Inferior parietal cortex (tissue), 1 donor: ENCODE results near the gene FOXK2.
"Not testable (repeated sequence)": the region's sequence is repeated elsewhere in the genome, so short reads cannot be mapped to it uniquely, and the experiment has no call there.

Experiments used
- DNase-seq: peaks from one replicate; pipeline ENCODE4 v3.0.0-alpha.2; 2016; ENCODE audit errors: extremely low spot score

Gene FOXK2

DNA sequence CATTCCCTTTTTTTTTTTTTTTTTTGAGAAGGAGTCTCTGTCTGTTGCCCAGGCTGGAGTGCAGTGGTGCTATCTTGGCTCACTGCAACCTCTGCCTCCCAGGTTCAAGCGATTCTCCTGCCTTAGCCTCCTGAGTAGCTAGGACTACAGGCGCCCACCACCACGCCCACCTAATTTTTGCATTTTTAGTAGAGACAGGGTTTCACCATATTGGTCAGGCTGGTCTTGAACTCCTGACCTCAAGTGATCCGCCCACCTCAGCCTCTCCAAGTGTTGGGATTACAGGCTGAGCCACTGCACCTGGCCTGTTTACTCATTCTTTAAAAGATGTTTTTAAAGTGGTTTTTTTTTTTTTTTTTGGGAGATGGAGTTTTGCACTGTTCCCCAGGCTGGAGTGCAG lies 44.2 kb downstream of the FOXK2 start:
- DNase-seq, result not testable (repeated sequence)

DNA sequence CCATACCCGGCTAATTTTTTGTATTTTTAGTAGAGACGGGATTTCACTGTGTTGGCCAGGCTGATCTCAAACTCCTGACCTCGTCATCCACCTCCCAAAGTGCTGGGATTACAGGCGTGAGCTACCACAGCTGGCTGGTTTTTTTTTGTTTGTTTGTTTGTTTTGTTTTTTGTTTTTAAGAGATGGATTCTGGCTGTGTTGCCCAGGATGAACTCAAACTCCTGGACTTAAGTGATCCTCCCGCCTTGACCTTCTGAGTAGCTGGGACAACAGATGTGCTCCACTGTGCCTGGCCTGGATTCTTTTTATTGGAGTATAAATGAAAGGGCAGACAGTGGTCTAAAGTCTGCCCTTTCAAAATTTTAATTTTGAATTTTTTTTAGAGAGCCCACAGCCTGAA lies 44.7 kb downstream of the FOXK2 start:
- no peak for DNase-seq

DNA sequence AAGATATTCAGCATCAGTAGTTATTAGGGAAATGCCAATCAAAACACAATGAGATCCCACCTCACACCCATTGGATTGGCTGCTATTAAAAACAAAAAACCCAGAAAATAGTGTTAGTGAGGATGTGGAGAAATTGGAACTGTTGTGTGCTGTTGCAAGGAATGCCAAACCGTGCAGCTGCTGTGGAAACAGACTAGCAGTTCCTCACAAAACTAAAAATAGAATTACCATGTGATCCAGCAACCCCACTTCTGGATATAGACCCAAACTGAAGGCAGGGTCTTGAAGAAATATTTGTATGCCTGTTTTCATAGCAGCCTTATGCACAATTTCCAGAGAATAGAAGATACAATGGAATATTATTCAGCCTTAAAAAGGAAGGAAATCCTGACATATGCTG lies 46.0 kb downstream of the FOXK2 start:
- DNase-seq, result no peak

DNA sequence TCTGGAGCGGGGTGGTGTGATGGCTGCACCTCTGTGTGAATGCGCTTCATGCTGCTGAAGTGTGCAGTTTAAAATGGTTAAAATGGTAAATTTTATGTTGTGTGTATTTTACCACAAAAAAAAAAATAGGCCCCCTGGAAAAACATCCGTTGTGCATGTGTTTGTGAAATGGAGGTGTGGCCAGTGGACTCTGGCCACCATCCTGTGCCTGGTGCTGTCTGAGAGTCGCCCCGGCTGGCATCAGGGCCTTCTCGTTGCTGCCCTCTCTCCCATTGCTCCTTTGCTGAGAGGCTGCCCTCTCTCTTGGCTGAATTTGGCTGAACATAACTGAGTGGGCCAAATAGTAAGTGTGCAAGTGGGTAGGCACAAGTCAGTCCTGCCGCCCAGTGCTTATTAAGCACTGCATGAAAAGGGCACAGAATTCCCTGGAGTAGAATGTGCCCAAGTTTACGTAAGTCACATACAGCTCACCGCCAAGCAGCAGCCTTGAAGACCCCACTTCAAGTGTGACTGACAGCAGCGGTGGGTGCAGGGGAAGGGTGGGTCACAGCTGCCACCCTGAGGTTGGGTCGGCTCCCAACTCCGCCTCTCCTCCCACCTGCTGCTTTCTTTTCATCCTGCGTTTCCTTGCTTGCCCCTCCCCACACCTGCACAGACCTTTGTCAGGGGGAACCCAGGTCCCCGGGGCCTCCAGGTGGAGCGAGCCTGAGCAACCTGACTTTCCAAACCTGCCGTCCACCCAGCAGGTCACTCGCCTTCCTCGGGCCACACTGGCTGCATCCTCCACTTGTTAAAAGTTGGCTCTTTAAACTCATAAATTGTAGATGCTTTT lies 46.8 kb downstream of the FOXK2 start:
- DNase-seq, result no peak

DNA sequence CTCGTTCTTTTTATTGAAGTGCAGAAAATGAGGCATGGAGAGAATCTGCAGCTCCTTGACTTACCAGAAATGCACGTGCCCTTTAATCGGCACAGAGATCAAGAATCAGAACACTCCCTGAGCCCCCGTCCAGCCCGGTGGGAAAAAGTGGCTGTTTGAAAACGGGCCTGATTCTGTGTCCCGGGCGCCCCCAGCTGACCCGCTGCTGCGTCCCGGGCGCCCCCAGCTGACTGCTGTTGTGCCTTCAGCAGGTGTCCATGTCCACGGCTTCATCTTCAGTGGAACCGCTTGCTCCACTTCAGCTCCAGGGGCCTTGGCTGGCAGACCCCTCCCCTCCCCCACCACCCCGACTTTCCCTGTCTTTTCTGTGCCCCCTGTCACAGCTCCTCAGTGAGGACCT lies 47.8 kb downstream of the FOXK2 start:
- DNase-seq, result no peak

DNA sequence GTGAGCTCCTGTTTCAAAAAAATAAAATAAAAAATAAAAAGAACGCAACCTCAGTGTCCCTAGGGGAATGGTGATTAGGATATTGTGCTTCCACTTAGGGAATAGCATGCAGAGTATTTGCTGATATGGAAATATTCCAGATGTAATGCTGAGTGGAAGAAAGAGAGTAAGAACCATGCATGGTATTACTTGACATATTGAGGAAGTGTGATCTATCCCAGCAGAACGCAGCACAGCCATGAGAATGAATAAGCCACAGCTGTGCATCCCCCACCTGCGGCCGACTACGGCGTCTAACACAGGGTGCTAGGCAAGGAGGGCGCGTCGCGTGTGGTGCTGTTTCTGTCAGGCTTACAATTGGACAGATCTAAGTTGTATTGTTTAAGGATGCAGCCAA lies 49.5 kb downstream of the FOXK2 start:
- DNase-seq, result no peak

DNA sequence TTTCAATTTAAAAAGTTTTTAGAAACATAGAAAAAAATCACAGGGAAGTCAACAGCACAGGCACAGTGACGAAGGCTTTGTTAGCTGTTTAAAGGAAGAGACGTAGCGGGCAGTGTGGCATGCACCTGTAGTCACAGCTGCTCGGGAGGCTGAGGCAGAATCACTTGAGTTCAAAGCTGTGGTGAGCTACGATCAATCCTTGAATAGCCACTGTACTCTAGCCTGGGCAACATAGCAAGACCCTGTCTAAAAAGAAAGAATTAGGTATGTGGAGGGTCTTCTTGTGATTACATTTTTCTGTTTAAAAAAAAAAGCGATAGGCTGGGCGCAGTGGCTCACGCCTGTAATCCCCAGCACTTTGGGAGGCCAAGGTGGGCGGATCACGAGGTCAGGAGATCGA lies 50.1 kb downstream of the FOXK2 start:
- DNase-seq, result no peak

DNA sequence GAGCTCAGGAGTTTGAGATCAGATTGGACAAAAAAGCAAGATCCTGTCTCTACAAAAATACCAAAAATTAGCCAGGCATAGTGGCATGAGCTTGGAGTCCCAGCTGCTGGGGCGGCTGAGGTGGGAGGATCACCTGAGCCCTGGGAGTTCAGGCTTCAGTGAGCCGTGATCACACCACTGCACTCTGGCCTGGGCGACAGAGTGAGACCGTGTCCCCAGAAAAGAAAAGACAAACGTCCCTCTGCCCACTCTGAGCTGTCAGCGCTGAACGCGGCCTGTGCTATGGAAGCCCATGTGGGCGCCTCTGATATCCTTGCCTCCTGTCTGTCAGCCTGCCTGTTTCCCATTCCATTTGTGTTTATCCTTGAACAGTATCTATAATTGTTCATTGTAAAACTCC lies 50.7 kb downstream of the FOXK2 start:
- no peak for DNase-seq

DNA sequence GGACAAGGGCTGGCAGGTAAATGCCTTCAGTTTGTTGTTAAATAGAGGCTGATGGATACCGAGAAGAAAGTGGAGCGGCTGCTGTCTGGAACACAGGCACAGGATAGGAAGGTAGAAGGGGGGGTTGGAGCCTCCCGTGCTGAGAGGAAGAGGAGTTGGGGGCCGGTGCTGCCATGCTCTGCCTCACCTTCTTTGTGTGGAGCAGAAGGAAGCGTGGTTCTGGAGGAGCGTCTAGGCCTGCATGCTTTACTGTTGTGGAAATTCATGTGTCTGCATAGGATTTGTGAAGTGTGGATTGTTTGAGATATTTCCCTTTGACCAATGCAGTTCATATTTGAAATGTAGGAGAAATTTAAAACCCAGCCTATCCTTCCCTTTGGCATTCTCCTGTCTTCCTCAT lies 52.3 kb downstream of the FOXK2 start:
- DNase-seq, result no peak

DNA sequence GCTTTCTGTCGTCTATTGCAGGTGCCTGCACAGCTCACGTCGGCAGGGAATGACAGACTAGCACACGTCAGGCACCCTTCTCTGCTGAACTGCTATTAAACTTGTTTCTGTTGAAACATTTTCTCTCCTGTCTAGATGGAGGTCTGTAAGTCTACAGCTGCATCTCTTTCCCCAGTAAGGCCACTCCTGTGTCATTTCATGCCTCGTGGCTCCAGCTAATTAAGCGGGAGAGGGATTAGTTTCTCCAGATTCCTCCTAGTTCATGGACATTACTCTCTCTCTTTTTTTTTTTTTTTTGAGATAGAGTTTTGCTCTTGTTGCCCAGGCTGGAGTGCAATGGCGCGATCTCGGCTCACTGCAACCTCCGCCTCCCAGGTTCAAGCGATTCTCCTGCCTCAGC lies 54.5 kb downstream of the FOXK2 start:
- no peak for DNase-seq

DNA sequence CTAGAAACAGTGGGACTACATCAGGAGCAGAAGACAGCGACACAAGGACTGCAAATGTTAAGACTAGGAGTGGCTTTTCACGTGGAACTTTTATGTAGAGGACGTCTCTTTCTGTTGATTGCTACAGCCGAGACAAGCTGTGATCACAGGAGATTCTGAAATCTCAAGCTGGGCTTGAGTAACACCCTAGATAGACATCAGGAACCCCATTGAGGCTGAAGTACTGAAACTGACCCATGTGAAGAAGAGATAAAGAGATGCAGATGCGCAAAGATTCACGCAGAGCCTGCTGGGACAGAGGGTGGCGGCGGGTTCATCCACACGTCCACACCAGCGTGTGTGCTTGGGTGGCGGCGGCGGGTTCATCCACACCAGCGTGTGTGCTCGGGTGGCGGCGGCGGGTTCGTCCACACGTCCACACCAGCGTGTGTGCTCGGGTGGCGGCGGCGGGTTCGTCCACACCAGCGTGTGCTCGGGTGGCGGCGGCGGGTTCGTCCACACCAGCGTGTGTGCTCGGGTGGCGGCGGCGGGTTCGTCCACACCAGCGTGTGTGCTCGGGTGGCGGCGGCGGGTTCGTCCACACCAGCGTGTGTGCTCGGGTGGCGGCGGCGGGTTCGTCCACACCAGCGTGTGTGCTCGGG lies 56.2 kb downstream of the FOXK2 start:
- not testable (repeated sequence) for DNase-seq

DNA sequence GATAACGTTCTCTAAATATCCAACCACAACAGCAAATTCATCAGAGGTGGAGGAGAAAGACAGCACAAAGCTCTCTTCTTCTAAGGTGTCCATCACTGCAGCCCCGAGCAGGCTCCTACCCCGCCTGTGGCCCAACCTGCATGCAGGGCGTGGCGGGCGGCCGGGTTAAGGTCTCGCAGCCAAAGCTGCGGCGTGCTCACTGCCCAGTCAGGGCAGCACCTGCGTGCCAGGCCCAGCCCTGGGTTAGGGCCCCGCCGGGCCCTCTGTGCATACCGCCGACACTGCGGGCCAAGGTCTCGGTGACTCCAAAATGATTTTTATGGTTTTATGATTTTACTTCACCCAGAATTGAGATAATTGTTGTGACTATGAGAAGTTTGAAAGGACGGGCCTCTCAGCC lies 57.8 kb downstream of the FOXK2 start:
- no peak for DNase-seq

DNA sequence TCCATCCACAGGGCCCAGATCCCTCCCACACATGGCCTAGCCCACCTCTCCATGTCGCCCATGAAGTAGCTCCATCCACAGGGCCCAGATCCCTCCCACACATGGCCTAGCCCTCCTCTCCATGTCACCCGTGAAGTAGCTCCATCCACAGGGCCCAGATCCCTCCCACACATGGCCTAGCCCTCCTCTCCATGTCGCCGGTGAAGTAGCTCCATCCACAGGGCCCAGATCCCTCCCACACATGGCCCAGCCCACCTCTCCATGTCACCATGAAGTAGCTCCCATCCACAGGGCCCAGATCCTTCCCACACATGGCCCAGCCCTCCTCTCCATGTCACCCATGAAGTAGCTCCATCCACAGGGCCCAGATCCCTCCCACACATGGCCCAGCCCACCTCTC lies 60.4 kb downstream of the FOXK2 start:
- DNase-seq, result not testable (repeated sequence)

DNA sequence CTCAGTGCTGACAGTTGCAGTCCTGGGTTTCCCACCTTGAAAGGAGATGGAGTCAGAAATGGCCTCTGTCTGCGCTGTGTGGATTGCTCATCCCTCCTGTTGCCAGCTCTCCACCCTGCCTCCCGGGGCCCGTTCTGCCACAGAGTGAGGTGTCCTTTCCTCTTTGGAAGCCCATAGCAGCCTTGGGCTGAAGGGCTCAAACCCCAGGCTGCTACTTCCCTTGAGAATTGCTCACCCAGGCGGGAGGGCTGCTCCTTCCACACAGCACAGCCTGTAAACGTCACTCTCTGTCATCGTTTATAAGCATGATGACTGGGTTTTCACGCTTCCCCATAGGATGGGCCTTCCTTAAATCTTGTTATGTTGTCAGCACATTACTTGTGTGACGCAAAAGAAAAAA lies 62.7 kb downstream of the FOXK2 start:
- no peak for DNase-seq

DNA sequence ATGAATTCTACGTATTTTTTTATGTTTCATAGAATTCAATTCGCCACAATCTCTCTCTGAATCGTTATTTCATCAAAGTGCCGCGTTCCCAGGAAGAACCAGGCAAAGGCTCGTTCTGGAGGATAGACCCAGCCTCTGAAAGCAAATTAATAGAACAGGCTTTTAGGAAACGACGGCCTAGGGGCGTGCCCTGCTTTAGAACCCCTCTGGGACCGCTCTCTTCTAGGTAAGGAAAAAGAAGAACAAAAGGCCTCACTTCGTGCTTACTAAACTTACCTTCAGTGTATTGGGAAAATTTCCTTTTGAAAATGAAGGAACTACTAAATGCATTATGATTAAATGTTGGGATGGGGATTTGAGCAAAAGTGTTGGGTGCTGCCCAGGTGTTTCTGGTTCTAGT lies 63.2 kb downstream of the FOXK2 start:
- DNase-seq, result no peak

DNA sequence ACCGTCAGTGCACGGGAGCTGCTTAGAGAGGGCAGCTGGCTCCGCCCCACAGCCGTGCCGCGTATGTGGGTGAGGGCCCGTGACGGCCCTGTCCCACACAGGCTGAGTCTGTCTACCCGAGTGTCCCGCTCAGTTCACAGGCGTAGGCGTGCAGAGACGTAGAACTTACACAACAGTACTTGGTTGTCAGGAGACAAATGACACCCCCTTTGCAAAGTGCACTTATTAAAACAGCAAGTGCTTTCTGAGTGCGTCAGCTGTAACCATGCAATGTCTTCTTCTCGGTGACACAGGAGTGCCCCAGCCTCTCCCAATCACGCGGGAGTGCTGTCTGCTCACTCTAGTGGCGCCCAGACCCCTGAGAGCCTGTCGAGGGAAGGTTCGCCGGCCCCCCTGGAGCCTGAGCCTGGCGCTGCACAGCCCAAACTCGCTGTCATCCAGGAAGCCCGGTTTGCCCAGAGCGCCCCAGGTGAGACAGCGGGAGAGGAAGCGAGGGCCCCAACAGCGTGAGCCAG lies 64.2 kb downstream of the FOXK2 start:
- DNase-seq, result no peak

DNA sequence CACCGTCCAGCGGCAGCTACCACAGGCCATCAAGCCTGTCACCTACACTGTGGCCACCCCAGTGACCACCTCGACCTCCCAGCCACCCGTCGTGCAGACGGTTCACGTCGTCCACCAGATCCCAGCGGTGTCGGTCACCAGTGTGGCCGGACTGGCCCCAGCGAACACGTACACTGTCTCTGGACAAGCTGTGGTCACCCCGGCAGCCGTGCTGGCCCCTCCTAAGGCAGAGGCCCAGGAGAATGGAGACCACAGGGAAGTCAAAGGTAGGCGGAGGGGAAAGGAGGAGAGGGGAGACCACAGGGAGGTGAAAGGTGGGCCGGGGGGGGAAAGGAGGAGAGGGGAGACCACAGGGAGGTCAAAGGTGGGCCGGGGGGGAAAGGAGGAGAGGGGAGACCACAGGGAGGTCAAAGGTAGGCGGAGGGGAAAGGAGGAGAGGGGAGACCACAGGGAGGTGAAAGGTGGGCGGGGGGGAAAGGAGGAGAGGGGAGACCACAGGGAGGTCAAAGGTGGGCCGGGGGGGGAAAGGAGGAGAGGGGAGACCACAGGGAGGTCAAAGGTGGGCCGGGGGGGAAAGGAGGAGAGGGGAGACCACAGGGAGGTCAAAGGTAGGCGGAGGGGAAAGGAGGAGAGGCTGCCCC lies 66.5 kb downstream of the FOXK2 start:
- DNase-seq, result not testable (repeated sequence)

DNA sequence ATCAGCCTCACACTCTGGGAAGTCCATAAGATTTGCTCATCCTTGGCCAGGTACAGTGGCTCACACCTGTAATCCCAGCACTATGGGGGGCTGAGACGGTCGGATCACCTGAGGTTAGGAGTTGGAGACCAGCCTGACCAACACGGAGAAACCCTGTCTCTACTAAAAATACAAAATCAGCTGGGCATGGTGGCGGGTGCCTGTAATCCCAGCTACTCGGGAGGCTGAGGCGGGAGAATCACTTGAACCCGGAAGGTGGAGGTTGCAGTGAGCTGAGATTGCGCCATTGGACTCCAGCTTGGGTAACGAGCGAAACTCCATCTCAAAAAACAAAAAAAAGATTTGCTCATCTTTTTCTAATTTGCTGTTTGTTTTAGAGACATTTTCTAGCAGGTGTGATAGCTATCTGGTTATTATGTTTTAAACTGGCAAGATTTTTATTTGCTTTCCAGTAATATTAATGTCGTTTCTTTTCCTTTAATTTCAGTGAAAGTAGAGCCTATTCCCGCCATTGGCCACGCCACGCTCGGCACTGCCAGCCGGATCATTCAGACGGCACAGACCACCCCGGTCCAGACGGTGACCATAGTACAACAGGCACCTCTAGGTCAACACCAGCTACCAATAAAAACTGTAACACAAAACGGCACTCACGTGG lies 67.2 kb downstream of the FOXK2 start:
- no peak for DNase-seq

DNA sequence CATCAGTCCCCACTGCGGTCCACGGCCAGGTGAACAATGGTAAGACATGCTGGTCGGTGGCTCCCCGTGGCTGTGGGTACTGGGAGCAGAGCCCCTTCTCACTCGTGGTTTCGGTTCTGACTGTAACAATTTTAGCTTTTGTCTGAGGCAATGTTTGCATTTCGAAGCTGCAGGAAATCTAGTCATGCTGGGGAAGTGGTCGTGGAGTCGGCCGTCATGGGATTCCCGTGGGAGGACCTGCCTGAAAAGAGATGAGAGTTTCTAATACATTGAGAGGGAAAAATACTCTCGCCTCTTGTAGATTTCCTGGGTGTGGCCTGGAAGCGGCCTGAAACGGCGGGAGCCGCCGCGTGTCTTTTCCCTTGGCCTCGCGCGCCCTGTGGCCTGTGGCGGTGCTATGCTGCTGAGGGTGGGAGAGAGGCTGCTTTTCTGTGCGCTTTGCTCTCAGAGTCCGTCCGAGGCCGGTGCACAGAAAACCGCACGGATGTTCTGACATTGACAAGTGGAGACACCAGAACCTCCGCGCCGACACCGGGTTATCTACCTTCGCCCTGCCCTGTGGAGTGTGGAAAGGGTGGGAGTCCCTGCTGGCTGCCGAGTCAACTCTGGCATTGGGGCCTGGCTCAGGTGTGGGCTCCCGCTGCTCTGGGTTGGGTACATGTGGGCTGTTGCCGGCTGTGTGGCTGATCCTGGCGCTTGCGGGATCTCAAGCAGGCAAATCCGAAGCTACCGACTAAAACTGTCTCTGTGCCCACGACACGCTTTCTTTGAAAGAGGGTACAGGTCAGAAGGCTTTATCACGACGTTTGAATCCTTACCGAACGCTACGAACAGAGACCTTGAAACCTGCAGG lies 67.9 kb downstream of the FOXK2 start:
- DNase-seq, result no peak

DNA sequence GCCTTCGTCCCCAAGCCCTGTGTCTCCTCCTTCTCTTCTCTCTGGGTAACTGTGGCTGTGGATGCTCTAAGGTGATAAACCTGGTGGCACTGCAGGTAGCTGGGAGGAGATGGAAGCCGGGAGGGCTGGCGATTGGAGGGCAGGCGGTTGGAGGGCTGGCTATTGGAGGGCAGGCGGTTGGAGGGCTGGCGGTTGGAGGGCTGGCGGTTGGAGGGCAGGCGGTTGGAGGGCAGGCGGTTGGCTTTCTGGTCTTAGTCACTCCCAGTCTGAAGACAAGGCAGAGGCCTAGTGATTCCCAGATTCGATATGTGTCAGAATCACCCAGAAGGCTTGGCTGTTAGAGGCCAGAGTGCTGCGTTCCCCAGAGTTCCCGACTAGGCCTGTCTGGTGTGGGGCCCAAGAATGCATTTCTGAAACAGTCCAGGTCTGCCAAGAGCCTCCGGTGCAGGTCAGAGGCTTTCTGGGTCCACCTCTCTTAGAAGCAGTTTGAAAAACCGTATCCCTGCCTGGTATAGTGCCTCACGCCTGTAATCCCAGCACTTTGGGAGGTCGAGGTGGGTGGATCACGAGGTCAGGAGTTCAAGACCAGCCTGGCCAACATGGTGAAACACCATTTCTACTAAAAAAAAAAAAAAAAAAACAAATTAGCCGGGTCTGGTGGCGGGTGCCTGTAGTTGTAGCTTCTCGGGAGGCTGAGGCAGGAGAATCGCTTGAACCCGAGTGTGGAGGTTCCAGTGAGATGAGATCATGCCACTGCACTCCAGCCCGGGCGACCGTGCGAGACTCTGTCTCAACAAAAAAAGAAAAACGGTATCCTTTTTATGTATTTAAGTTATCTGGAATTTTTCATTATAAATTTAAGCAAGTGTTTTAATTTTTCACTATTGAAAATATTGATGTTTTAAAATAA lies 69.0 kb downstream of the FOXK2 start:
- no peak for DNase-seq
